AG10803 (cell line): ENCODE data around the gene PIK3IP1.

Source experiments
- DNase-seq: peaks from one replicate; pipeline ENCODE4 v3.0.0; 2010; ENCODE audit warnings: low read depth
- H3K4me3 ChIP-seq: 2 replicates; pipeline ENCODE4 v1.5.1; 2011; ENCODE audit warnings: mild to moderate bottlenecking, low read length, control low read depth
- CTCF ChIP-seq: conservative IDR thresholded peaks from 2 replicates; pipeline ENCODE4 v1.5.1; 2011; ENCODE audit warnings: mild to moderate bottlenecking, low read length, control low read depth, inconsistent platforms

Gene PIK3IP1

GRCh38 chr22:31334329-31334728 lies 42.0 kb upstream of the PIK3IP1 start:
- TF ChIP-seq CTCF = no peak
- DNase-seq = no peak
- no peak overlapping the region for H3K4me3 ChIP-seq

- no peak overlapping the region for H3K4me3 ChIP-seq
- no peak for DNase-seq
- no peak for TF ChIP-seq CTCF
Measured at GRCh38 chr22:31333641-31334040, 41.4 kb upstream of the PIK3IP1 start.

- no peak for DNase-seq
- TF ChIP-seq CTCF = no peak
Measured at GRCh38 chr22:31332886-31333285, 40.6 kb upstream of the PIK3IP1 start.

GRCh38 chr22:31332010-31332409 lies 39.7 kb upstream of the PIK3IP1 start:
- no peak for DNase-seq
- no peak overlapping the region for H3K4me3 ChIP-seq
- no peak for TF ChIP-seq CTCF

More at GRCh38 chr22:31332886-31333285, 40.6 kb upstream of the PIK3IP1 start:
- H3K4me3 ChIP-seq = no peak overlapping the region

GRCh38 chr22:31329453-31330215 lies 37.3 kb upstream of the PIK3IP1 start:
- DNase-seq = no peak
- TF ChIP-seq CTCF = no peak
- H3K4me3 ChIP-seq = no peak overlapping the region

- DNase-seq = no peak
- H3K4me3 ChIP-seq = no peak overlapping the region
- TF ChIP-seq CTCF = no peak
Measured at GRCh38 chr22:31329029-31329428, 36.7 kb upstream of the PIK3IP1 start.

GRCh38 chr22:31328544-31328960 lies 36.3 kb upstream of the PIK3IP1 start:
- no peak for TF ChIP-seq CTCF
- DNase-seq = no peak
- H3K4me3 ChIP-seq = no peak overlapping the region
